Suppressor macrophage treated with lipopolysaccharide for 1 hour (primary cell): Measurements from ENCODE around the gene GSE1.

Experiments
- DNase-seq, 3 donors: peaks; one replicate each; pipeline ENCODE4 v3.0.0-alpha.2; 2020 to 2022

Gene GSE1

DNA sequence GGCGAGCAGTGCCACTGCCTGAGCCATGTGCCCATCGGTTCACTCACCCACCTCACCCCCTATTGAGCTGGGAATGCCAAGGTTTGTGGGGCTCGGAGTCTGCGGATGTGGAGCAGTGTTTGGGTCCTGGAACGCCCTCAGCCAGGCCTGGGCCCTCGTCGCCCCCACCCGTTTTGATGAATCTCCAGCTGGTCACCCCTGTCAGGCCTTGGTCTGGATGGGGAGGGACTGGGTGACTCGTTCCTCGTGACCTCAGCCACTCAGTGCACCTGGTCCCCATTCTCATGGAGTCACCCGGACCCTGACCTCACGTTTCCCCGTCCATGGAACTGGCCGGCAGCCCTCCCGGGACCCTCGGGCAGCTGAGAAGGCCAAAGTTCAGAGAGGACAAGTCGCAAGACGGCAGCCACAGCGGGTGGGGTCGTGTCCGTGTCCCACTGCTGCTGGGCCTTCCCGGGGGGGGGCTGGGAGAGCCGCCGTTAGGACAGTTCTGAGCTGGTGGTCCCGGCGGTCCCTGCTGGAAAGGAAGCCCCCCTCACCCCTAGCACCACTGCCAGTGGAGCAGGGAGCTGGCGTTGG is 23.2 kb downstream of the GSE1 start:
- DNase-seq, result no peak

DNA sequence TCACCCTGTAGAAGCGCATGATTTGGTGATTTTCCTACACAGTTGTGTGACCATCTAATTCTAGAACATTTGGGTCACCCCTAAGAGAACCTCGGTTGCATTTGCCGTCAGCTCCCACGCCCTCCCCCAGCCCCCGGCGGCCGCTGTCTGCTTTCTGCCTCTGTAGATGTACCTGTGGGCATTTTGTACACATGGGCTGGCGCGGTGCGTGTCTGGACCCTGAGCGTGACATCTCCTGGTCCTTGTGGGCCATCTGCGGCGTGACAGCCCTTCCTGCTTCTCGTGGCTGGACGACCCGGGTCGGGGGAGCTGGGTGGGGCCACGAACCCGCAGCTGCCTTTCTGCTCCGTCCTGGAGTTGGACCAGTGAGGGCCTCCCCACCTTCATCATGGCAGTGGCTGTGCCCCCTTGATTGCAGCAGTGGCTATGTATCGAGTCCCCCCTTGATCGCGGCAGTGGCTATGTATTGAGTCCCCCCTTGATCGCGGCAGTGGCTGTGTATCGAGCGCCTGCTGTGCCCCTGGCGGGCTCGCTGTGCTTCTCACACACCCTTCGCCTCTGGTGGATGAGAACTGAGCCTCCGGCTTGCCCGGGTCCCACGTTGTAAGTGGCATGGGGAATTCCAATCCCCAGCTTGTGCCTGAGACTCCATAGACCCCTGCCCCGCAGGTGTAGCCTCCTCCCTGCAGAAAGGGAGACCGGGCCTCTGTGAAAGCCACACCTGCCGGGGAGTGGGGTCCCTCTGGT is 24.1 kb downstream of the GSE1 start:
- no peak for DNase-seq

DNA sequence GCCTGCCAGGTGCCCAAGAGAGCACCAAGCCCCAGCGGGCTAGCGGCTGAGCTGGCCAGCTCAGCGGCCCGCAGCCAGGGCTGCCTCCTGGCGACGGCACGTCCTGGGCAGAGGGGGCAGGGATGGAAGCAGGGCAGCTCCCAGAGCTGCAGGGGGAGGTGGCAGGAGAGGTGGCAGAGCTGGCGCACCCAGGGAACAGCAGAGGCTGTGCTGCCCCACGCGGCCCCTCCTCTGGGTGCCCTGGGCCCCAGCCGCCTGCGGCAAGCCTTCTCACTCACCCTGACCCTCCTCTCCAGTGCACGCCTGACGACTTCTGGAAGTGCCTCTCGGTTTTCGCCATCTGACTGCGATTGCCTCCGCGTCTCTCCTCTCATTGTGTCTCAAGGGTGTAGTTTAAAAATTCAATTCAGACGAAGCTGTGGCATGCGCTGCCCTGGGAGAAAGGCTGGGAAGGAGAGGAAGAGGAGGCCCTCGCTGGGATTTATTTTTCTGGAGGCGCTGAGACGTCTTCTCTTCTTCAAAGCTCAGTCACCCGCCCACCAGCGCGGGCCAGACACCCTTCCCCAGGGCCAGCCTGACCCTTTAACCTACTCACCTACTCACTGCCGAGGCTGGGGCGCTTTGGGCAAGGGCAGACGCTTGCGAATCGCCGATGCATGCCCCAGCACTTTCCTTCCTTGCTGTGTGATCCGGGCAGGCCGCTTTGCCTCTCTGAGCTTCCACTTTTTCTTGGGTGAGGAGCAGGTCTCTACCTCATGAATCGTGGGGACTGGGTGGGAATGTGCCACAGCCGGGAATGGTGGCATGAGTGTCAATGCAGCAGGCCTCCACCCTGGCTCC is 24.9 kb downstream of the GSE1 start:
- no peak for DNase-seq

DNA sequence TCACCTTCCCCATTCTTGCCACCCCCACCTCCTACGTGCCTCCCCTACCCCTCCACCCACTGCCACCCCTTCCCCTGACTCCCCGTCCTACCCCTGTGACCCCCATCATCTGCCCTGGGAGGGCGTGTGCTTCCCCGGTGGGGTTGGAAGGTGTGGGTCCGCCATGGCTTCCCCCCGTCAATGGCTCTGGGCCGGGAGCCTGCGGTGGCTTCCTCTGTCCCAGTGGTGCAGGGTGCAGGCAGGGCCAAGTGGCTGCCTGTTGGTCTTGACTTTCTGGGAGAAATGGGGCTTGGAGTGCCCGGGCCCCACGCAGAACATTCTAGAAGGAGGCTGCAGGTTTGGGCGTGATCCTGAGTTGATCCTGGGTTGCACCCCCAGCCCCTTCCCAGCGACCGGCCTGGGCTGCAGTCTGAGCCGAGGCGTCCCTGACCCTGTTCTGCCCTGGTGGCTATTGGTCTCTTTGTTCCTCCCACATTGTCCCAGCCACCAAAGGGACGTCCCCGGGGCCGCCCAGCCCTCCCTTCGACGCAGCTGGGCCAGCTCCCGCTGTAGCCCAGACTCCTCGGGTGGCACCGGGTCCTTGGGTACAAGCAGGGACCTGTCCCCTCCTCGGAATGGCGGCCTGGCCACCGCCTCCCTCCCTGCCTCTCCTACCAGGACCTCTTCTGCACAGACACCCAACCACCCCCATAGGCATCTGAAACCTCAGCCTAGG is 25.7 kb downstream of the GSE1 start:
- DNase-seq, result no peak

DNA sequence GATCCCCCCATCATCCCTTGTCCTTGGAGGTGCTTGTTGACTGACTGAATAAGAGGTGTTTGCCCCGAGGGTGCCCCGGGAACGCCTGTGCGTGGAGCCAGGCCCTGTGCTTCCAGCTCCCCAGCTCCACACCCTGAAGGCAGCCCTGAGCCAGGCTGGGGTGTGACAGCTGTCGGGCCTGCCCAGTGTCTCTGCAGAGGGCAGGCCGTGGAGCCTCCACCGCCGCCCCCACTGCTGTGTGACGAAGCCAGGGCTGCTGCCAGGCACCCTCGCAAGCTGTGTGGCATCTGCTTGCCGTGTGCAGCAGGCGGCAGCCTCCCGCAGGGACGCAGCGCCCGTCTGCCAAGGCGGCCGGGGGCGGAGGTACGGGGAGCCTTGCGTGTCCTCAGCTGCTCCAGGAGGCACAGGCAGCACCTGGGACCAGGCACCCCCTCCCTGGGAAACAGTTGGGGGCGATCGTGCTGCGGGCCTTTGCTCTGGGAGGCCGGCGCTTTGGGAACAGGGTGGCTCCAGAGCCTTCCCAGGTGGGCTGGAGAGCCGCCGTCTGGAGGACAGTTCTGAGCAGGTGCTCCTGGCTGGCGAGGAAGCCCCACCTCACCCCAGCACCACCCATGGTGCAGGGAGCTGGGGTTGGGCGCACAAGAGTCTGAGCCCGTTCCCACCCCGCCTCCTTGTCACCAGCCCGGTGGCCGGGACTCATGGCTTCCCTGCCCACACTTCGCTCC is 26.6 kb downstream of the GSE1 start:
- no peak for DNase-seq

DNA sequence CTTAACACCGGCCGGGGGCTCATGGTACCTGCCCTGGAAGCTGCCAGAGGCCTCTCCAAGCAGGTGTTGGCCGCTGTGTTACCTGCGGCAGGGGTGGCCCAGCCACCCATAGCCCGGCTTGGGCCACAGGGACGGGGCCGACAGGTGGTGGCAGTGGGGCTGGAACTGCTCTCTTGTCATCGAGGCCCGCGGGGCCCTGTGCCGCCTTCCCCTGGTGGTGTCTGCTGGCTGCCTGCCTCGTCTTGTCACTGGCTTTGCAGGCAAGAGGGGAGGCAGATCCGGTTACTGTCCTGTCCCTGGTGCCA is 27.1 kb downstream of the GSE1 start:
- DNase-seq, result no peak

DNA sequence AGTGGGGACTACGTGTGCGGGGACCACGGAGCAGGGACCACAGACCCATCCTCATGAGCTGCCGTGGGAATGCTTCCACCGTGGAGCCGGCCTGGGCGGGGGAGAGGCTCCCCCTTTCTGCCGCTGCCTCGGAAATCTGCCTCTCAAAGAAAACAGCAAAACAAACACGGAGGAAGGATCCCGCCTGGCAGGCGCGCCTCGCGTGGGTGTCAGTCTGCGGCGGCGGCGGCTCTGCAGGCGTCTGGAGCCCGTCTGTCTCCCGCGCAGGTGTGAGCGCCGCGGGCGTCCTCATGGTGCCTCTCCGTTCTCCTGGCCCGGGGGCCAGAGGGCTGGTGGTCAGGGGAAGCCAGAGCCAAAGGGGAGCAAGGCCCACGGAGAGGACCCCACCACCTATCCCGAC is 27.5 kb downstream of the GSE1 start:
- no peak for DNase-seq

DNA sequence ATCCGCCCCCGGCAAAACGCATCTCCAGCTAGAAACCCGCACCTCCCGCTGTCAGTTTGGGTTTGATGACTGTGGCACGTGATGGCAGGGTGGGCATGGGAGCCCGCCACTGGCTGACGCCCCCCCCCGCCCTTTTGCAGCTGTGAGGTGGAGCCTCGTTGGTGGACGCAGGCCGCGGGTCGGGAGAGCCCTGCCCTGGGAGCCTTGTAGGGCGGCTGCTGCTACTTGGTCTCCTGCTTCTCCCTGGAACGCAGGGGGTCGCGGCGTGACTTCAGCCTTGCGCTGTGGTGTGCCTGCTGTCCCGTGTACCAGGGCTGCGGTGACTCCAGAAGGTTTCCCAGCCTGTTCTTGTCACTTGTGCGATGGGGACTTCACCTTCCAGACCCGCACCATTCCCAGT is 28.2 kb downstream of the GSE1 start:
- DNase-seq, result no peak

DNA sequence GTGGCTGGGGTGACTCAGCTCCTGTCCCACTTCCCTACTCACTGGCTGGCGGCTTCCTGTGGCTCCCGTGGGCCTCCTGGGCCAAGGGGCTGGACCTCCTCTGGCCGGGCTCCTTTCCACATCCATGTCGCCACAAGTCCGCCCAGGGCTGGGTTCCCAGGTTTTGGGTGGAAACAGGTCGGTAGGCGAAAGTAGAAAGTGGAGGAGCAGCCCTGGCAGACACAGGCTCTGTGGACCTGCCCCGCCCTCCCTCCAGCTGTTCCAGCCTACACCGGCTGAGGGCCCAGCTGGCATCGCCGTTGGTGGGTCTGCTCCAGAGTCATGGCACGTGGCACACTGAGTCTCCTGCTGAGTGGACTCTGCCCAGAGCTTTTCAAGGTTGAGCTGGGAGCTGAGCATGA is 28.7 kb downstream of the GSE1 start:
- peak in 2 of 3 donors; percentile 8 to 17 for DNase-seq

DNA sequence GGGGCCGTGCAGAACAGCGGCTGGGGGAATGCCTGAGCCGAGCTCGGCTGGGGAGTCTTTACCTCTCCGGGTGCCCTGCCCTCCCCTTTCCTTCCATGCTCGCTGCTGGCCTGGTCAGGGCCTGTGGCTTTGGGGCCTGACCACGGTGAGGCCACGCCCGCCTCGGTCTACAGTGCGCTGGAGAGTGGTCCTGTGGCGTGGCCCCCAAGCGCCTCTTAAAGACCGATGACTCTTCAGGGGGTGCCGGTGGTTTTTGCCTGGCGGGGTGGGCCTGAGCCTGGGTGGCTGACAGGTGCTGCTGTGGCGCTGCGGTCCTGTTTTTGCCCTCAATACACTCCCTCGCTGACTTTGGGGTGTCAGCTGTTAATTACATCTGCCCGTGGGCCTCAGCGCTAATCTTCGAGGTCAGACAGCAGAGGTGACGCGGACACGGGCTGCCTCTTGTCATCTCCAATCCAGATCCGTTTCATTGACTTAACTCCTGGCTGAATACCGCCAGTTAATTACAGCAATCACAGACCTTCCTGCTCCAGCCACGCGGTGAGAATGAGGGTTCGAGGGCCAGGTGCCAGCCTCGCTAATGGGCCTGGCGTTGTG is 29.7 kb downstream of the GSE1 start:
- no peak for DNase-seq

DNA sequence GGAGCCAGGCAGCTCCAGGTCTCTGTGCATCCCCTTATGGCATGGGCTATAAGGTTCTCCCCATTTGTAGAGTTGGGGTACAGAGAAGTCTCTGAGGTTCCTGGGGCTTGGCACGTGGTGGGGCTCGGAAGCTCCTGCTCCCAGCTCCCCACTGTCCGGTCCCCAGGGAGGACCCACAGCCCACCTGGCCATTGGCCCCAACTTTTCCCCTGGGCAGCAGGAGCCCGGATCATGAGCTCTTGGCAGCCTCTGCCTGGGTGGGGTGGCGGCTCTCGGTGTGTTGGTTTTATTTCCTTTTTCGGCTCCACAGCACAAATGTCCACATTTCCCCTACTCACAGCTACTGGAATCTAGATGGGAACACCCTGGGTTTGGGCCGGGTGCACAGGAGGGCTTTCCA is 30.5 kb downstream of the GSE1 start:
- peak in 1 of 3 donors; percentile 6 for DNase-seq

DNA sequence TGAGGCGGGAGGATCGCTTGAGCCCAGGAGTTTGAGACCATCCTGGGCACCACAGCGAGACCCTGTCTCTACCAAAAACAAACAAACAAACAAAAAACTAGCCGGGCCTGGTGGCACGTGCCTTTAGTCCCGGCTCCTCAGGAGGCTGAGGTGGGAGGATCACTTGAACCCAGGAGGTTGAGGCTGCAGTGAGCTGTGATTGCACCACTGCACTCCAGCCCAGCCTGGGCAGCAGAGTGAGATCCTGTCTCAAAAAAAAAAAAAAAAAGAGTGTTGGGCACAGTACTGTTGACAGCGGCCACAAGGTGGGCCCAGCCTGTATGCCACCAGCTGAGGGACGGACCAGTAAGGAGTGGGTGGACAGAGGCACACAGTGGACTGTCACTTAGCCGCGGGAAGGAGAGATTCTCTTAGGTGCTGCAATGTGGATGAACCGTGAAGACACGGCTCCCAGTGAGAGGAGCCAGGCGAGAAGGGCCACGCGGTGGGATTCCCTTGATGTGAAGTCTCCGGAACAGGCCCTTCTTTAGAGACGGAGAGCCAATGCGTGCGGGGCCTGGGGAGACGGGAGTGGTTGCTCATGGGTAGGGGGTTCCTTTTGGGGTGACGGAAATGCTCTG is 31.1 kb downstream of the GSE1 start:
- DNase-seq, result no peak

DNA sequence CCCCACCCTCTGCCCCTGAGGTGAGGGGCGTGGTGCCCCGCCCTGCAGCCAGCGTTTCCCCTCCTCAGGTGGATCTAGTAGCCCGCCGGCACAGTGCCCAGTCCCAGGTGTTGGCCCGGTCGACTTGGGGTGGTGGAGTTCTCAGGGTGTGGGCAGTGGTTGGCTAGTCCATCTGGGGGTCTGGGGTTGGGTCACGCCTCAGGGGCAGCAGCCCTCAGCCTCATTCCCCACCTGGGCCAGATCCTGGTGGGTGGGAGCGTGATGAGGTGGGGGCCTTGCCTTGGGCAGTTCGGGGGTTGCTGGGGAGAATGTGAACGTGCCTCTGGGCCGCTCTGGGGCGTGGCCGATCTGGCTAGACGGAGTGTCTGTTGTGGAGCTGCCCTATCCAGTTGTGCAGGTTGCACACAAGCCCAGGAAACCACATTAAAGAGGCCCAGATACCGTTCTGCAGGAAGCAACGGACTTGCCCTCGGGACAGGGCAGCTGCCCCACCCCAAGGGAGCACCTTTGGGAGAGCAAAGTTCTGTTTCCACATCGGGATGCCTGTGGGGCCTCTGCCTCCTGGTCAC is 32.0 kb downstream of the GSE1 start:
- no peak for DNase-seq

DNA sequence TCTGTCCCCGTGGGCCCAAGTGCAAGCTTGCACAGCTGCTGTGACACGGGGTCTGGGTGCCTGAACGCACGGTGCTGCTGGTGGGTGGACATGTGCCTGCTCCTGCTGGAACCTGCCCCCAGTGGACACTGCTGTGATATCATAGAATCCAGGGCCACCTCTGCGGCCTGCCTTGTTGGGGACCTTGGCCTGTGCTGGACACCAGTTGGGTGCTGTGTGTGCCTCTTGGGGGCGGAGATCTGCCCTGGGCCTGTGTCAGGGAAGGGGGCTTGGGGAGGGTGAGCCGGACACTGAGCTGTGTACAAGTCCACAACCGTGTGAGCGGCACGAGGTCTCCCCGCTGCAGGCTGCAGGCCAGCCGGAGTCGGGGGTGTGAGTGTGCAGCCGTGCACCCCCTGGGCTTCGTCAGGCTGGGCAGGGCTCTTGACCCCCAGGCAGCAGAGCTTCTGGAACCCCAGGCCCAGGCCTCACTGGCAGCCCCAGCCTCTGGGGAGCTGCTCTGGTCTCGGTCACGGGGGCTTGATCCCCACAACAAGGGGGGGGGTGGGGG is 33.3 kb downstream of the GSE1 start:
- DNase-seq, result no peak

DNA sequence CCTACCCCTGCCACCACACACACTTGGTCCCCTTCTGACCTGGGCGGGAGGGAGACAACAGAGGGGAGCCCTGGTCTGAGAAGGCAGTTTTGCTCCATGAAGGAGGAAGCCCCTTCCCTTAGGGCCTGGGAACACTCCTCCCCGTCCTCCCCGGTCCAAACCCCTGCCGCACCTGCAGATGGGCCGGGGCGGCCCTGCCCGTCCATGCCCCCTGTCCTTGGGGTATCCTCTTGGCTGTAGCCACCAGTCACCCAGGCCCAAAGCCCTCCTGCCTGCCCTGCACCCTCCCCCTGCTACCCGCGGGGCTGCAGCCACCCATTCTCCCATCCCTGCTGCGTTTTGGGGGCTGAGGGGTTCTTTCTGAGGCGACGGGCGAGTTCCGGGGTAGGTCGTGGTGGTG is 33.9 kb downstream of the GSE1 start:
- DNase-seq, result no peak

DNA sequence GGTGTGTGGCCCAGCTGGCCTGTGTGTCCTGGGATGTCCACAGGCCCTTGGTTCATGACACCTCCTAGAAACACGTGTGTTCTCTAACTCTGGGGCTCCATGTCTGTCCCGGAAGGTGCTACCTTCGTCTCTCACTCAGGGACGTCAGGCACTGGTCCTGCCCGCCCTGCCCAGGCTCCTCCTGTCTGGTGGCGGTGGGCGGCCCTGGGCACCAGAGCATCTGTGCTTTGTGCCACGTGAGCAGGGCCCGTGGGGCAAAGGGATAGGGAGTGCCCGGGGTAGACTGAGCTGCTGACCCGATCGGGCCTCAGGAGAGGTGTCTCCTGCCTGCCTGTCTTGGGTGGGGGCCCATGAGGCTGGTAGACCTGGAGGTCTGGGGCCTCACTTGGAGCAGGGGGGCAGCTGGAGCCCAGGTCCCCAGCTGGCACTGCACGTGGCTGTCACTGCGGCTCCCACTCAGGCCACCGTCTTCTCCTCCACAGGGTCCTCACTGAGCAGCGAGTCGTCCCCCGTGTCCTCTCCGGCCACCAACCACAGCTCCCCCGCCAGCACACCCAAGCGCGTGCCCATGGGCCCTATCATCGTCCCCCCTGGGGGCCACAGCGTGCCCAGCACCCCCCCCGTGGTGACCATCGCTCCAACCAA is 35.1 kb downstream of the GSE1 start:
- DNase-seq, result no peak

DNA sequence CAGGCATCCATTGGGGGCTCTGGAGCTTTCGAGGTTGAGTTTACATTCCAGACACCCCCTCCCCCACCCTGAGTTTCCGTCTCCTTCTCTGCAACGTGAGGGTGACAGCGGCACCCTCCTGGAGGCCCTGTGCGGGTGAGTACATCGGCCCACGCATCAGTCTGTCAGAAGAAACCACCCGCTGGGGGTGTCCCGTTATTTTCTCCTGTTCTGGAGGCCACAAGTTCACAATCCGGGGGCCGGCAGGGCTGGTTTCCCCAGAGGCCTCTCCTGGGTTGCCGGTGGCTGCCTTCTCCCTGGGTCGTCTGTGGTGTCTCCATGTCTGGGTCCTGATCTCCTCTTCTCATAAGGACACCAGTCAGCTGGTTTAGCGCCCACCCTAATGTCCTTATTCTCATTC is 35.7 kb downstream of the GSE1 start:
- no peak for DNase-seq

DNA sequence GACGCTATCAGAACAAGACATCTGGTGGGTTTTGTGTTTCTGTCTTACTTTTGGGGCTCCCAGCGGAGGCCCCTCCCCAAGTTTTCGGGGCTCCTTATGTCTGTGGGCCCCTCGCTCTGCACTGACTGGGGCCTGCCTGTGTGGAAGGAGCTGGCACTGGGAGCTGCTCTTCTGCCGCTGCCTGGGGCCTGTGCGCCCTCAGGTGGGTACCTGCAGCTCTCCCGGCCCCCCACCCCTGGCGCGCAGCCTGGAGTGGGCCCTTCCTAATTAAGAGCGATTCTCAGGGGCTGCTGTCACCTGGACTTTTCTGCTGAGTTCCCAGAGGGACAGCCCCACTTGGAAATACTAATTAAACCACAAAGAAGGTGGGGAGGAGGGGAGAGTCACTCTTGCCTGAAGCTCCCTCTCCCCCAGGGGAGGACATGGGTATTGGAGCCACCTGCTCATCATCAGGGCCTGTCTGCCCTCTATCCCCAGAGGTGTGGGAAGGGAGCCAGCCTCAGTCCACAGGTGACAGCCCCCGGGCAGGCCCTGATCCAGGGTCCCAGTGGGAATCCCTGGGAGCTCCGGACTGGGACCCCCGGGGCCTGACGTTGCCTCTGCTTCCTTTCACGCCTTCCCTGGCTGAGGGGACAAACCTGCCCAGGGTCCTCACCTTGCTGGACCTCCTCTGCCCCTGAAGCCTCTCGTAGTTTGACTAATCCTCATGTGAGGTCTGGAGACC is 36.5 kb downstream of the GSE1 start:
- DNase-seq, result no peak

DNA sequence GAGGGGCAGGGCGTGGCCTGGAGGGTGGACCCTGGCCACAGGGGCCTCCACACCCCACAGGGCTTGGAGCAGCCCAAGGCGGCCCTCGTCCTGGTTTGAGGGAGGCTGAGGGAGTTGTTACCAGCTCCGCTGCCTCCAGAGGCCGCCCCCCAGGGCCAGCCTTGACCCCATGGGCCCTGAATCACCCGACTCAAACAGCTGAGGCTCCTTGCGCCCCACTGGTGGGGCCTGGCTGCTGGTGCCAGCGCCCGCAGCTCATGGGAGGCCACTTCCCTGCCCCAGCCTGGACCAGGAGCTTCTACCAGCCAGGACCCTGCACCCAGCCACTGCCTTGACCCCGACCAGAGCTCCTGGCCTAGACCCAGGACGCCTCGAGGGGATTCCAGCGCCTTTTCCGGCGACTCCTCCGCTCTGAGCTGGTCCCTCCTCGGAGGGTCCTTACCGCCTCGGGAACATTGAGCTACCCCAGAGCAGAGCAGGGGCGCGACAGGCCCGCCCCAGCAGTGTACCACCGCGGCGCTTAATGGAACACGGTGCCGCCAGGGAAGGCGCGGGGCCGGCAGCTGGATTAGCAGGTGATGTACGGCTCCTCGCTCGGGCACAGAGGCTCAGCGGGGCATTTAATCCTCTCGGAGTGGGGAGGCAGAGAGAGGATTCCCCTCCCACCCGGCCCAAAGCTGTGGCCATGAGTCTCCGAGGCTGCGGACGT is 37.2 kb downstream of the GSE1 start:
- DNase-seq, result no peak
